Measurements from ENCODE around the gene ANKRD27.
"Not testable (repeated sequence)": the region's sequence is repeated elsewhere in the genome, so short reads cannot be mapped to it uniquely, and the experiment has no call there.

GRCh38 chr19:32695506-32695905 lies 20.5 kb upstream of the ANKRD27 start:
- TF ChIP-seq POLR2AphosphoS5 (IDR thresholded peaks at IDR 0.05); CTCF (IDR thresholded peaks at IDR 0.05); EP300 (IDR thresholded peaks at IDR 0.05; ENCODE audit: low read depth): not testable (repeated sequence)
